Stimulated activated CD4-positive, alpha-beta T cell treated with anti-CD3 and anti-CD28 coated beads, Interleukin-15, amount 100 ng/mL, for 48 hours (primary cell): Measurements from ENCODE around the gene MANSC4.

ENCODE experiments used
- DNase-seq, 2 donors: peaks; one replicate each; pipeline ENCODE4 v3.0.0-alpha.2; 2020; ENCODE audit warnings: low read depth in 2 of 2

Gene MANSC4

DNA sequence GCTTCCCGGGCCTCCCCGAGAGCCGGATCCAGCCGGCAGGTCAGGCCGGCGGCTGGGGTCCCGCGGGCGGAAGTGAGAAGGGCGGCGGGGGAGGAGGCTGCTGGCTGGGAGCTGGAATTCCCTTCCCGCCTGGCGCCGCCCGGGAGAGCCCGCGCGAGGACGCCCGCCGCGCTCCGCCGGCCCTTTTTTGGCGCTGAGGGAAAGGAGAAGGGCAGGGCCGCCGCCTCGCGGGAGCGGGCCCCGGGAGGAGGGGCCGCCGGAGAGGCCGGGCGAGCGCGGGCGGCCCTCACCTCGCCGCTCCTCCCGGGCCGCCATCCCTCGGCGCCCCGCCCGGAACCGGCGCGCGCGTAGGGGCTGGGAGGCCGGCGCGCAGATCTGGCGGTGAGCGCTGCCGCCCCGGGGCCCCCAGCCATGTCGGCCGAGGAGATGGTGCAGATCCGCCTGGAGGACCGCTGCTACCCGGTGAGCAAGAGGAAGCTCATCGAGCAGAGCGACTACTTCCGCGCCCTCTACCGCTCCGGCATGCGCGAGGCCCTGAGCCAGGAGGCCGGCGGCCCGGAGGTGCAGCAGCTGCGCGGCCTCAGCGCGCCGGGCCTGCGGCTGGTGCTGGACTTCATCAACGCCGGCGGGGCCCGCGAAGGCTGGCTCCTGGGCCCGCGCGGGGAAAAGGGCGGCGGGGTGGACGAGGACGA lies at the start of gene MANSC4, which contains the start of gene KLHL42:
MANSC4 (minus strand) TSS at position 317 of the 692 bp plus-strand sequence. CDS start 8,960 bp downstream, outside the sequence.
KLHL42 (plus strand) TSS at position 314 of the 692 bp plus-strand sequence; CDS start at position 412, 98 bp downstream.
- DNase-seq, result peak; percentile 44 to 47

DNA sequence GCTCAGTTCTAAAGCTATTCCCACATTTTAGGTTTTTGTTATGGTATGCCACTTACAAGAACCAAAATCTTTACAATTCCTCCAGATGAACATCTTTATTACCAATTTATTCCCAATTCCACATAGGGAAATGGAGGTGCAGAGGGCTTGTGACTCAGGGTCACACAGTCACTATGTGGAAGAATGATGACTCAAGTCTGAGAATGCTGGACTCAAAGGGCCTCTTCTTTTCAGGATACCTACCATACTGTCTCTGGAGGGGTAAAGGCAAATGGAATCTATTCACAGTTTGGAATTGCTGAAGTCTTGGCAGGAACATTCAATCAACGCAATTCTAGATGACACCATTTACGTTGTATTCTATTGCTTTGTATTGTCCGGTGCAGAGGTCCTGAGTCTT lies 48.2 kb upstream of the MANSC4 start:
- DNase-seq, result no peak

DNA sequence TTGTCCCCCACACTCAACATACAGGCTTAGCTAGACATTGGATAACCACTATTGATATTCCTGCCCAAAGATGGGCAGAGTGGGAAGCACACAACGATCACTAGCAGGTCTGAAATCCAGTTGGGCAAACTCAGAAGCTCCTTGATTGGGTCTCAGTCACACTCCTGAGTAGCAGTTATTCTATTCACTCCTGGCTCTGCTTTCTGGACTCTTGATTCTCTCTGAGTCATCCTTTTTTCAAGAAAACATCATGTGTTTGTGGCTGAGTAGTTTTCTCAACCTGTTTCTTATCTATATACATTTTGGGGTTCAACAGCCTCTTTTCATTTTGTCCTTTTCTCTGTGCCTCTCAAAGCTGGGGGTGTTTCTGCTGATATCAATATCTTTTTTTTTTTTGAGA lies 46.0 kb upstream of the MANSC4 start:
- DNase-seq, result no peak

DNA sequence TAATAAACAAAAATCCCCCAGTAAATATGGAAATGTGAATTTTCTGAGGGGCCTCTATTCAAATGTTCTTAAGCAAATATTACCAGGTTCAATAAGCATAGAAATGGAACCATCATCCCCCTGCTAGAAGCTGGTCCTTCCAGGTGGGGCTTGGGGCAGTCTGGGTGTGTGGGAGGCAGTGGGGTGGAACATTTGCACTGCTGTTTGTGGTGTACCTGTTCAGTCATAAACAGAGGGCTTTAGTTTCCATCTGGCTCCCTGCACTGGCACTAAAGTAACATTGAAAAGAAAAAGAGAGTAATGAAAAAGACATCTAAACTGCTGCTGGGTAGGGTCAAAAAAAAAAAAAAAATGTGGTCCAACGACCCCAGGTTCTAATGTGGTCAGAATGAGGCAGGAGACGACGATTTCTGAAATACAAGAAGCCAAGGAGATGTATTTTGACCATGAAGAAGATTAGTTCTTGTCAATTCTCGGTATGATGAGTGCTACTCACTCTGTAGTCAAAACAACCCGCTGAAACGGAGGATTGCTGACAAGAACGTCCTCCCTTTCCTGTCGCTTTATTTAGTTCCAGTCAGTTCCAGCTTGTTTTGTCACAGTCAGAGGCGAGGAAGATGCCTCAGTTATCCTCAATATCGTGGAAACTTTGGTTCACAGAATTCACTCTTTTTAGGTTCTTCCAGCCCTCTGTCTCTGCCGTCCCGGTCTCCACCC lies 44.2 kb upstream of the MANSC4 start:
- DNase-seq, result no peak

DNA sequence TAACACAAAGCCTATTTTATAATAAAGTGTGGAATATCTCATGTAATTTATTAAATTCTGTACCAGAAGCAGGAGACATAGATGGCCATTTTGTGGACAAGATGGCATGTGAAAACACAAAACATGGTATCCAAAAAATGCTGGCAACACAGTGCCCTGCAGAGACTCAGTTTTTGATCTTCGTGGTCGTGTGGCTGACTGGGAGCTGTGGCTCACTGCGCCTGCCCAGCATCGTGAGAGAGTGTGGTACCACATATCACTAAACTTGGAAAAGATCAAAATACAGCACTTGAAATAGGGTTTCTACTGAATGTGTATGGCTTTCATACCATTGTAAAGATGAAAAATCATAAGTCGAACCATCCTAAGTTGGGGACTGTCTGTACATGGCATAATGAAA lies 43.0 kb upstream of the MANSC4 start:
- DNase-seq, result no peak

DNA sequence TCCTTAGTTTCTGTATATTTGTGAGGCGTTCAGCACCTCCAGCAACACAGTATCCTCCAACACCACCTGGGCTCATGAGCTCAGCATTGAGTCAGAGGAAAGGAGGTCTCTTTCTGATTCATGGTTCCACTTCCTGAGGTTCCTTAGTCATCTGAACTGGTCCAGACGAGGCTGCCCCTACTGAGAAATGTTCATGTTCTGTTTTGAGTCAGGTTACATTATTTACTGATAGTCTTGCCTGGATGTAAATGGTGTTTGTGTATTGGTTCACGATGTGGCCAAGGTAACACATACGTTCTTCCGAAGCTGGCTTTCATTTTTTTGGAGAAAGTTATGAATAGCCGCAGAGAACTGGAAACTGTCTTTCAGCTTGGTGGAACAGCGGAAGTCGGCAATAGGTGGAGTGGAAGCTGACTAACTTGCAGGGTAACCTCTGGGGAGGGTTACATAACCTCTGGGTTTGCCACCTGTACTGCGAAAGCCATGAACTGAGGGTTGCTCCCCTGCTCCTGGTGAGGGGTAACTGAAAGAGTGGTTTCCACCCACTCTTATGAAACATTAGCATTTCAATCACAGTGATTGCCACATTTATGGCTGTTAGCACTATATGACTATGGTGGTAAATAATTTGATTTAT lies 42.2 kb upstream of the MANSC4 start:
- DNase-seq, result peak; percentile 63

DNA sequence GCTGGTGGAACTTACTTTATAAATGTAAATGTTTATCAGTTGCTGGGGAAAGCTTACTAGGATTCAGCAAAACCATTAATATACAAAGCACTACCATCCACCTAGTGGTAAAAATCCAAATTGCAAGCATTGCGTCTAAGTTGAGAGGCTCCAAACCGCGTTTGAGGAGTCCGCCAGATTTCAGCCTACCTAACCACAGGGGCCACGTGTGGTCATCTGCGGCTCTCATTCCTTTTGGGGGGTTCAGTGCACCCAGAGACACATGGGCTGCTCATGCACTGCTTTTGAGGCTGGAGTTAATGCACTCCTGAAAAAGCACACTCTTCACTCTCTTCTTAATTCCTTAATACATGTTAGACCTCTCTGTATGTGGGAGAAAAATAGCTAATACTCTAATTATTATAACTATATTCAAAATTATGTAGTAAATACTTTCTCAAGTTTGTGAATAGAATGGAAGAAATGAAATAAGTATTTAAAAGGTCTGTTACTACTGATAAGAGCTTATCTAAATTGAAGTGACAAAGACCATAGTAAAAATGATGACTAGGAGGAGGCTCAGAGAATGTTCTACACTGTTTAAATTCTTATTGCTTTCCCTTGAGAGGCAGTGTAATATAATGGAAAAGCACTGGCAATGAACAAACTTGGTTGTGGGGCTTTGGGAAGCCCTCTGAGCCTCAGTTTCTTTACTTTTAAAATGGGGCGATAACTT lies 41.4 kb upstream of the MANSC4 start:
- DNase-seq, result no peak

DNA sequence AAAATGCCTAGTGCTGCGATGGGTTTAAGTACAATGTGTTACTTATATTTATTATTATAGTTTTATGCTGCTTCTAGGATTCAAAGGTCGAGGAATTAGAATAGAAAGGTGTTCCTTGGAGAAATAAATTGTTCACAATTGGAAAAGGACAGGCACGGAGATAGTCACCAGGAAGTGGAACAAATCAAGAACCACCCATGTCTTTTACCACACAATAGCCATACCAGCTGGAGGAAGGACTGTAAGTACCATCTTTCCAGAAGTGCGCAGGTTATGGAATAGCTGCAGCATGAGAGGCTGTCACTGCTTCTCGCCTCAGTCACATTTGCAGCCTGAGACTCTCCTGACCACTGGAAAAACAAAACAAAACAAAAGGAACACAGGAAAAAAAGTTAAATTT lies 40.5 kb upstream of the MANSC4 start:
- DNase-seq, result no peak

DNA sequence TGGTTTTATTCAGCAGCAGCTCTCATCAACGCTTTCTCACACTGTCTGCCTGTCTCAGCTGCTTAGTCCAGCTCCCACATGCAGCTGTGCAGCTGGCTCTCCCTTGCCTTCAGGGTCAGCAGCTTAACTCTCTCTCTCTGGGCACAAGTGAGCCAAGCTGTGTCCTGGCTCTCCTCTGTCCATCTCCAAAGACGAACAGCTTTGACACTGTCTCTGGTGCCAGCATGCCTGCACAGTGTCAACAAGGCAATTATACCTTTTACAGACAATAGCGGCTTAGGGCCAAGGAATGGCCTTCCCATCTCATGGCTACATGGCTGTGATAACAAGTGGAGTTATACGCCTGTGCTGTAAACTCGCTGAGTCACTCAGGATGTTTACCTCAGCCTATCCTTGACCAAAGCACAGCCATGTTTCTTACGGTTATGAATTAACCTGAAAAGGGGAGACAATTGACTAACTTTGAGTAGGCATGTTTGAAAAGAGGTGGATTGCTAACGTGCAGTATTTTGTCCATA lies 38.4 kb upstream of the MANSC4 start:
- DNase-seq, result no peak

DNA sequence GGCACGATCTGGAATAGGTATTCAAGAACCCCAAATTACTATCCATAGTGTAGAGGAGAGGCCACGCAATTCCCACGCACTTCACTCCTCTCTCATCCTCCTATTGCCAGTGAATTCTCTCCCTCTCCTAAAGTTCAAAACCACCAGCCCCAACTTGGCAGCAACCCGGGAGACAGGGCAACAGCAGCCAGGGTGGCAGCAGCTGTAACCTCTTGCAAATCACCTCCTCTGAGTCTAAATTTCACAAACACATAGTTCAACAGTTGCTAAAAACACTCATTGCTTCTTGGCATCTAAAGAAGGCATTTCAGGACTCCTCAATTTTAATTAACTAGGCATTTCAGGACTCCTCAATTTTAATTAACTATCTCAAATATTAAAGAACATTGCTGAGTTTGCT lies 37.7 kb upstream of the MANSC4 start:
- DNase-seq, result no peak

DNA sequence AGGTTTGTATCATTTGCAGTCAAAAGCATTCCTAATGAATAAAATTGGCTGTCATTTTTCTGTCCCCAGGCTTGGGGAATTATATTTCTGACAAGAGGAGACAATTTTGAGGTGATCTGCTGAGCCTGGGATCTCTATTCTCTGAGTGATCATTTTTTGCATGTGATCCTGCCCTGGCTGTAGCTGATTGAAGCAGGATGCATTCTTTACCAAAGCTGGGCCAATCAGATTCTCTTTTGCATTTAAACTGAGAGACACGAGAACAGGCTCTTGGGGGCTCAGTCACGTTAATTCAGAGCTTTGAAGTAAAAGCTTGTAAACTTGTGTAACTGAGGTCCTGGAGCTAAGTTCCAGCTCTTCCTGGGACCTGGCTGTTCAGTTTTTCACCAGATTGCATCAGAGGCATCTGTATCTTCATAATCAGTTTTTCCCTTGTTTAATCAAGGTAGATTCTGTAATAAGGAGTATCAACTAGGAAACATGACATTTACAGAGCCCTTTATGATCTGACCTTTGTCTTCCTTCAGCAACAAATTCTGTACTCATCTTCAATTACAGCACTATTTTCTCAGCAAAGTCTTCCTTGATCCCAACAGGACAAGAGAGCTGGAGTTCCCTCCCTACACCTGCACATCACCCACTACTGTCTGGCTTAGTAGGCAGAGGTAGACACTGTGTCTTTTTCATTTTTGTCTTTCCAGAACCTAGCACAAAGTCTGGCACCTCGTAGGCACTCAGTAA lies 35.0 kb upstream of the MANSC4 start:
- no peak for DNase-seq

DNA sequence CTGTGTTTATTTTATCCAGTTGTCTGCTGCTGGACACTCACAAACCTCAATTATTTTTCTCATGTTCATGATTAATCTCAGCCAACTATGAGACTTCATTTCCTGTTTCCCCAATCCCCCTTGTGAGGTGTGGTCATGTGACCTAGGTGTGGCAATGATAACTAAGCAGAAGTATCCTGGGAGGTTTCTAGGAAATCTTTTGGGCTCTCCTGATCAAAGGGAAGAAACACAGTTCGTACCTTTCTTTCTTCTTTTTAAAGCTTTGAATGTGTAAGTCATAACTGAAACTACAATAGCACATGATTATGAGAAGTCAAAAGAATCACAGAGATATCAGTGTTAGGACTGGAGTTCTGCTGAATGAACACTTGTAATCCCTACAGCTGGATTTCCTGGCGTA lies 34.4 kb upstream of the MANSC4 start:
- no peak for DNase-seq

DNA sequence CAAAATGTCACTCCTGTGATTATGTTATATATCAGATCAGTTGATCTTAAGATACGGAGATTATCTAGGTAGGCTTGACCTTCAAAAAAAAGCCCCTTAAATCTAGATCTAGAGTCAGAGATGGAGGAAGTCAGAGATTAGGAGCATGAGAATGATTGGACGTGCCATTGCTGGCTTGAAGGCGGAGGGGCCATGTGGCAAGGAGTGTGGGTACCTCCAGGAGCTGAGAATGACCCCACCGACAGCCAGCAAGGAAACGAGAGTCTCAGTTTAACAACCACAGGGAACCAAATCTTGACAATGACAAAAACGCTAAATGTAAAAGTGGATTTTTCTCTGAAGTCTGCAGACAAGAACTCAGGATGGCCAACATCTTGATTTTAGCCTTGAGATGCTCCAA lies 32.5 kb upstream of the MANSC4 start:
- DNase-seq, result no peak

DNA sequence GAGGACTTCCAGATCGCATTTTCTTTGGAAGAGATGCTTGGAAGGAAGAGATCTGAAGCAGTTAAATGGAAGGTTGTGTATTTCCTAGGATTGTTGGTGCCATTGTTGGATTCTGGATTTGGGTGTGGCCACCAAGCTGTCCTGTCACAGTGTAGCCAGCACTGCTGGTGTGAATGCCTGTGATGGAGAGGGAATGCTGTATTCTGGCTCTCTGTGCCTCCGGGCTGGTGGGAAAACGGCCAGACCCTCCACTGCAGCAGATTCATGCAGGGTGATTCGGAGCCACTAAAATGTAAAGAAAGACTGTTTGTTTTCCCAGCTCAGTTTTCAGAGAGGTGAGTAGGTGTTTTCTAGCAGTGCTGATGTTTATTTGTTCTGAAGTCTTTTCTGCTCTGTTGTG lies 30.7 kb upstream of the MANSC4 start:
- DNase-seq, result no peak

DNA sequence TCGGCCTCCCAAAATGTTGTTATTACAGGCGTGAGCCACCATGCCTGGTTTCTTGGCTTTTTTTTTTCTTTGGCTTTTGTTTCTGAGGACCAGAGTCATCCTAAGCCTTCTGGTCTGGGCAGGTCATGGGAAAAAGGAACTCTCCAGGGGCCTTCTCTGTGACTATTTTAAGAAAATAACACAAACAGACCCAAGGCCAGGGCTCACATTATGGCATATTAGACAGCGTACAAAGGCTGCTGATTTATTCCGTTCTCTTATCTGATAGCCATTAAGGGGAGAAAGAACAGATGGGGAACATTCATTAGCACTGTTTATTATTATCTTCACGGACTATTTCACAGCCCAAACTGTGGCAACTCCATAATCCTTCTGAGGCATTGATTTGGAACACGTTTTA lies 28.8 kb upstream of the MANSC4 start:
- no peak for DNase-seq

DNA sequence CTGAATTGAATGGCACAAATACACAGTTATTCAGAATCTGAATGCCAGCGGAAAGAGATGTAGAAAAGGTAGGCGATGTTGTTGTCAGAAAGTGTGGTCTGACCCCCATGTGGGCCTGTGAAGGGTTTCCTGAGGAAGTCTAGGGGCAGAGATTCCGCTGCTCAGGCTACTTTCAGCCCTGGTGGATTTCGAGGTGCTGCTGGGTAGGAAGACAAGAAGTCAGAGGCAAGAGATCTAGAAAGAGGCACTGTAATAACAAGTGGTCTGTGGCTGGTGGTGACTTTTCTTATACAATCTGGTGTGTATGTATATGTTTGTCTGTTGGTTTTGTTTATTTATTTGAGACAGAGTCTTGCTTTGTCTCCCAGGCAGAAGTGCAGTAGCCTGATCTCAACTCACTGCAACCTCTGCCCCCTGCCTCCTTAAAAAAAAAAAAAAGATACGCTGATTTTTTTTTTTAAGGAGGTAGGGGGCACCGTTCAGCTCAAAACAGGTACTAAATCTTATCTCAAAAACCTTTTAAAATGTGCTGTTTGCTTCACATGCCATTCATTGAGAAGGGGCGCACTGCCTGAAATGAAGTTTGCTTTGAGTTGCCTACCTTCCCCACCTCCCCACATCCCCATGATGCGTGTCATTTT lies 27.1 kb upstream of the MANSC4 start:
- no peak for DNase-seq

DNA sequence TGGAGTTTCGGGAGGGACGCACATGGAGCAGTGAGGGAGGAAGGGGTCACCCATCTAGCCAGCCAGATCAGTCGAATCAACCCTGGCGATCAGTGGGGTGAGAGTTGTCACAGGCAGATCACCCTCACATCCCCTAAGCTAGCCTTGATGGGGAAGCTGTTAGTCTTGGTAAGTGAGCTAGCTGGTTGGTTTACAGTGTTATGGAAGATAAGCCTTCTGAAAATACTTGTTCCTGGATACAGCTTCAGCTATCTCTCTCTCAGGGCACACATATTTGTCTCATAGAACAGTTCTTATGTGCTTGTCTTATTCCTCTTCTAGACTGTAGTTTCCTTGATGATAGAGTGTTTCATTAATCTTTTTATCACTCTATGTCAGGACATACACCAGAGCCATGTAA lies 26.2 kb upstream of the MANSC4 start:
- no peak for DNase-seq

DNA sequence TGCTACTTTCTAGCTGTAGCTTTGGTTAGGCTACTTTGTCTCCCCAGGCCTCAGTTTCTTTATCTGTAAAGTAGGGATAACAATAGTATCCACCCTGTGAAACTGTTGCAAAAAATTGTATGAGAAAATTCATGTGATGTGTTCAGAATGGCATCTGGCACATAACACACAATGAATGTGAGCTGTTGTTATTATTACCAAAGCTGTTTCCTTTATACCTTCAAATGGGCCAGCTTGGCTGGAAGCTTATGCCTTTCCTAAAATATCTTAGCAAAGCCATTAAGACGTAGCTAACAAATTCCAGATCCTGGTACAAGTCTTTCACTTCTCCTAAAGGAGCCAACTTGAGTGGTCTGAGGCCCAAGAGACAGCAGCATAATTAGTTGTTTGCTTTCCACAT lies 25.2 kb upstream of the MANSC4 start:
- no peak for DNase-seq

DNA sequence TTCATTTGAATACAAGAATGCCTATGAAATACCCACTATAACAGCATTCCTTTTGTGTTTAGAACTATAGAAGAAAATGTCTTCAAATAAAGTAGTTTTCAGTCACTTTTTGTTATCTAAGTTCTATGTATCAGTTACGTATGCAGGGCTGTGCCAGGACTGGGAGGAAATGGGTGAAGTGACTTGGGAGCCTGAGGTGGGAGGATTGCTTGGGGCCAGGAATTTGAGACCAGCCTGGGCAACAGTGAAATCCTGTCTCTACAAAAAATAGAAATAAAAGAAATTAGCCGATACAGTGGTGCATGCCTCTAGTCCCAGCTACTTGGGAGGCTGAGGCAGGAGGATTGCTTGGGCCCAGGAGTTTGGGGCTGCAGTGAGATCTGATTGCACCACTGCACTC lies 22.9 kb upstream of the MANSC4 start:
- DNase-seq, result no peak

DNA sequence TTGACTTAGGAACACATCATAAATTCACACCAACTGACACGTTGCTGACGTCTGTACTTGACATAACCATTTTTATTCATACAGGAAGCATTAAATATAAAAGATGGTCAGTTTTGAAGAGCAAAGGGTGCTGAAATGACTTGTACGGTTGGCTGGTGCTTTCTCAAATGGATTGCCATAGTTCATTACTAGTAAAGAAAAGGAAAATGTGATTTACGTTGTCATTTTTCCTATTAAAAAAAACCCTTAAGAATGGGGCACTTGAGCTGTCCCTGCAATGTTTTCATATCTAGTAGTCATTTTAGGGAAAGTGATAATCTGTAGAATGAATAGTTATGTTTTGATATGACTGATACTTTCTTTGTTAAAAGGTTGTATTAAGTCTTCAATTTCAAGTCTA lies 22.5 kb upstream of the MANSC4 start:
- DNase-seq, result no peak

DNA sequence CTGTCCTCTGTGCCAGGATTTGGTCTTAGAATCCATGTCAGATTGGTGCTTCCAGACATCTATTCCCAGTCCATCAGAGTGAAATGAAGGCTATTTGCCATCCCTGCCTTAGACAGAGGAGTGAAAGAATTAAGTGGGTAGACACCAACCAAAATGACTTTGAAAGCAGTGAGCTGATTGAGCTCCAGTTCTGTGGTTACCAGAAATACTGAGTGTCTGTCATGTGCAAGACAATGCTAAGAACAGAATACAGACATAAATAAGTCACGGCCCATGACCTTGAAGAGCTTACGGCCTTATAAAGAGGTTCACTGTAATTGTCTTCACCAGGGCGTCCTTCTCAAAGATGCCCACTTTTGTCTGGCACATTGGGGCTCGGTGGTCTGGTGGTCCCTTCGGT lies 21.6 kb upstream of the MANSC4 start:
- no peak for DNase-seq
